Measurements from ENCODE around the gene IRX1. TPM values are rescaled to one million over a fixed set of nuclear protein-coding genes. Genes with fewer than 3 reads are reported as not detected.
A peak's percentile ranks its signal among the peaks of the same experiment; 100 is the strongest.

The IRX1 gene
- total RNA-seq, 1 donor = 1.4 TPM

- no peak overlapping the region for H3K4me2 ChIP-seq (ENCODE audit: insufficient read depth, low read length)
- no peak for TF ChIP-seq CTCF (IDR thresholded peaks at IDR 0.05; ENCODE audit: extremely low read depth, low read depth, low read length)
- no peaks in the 10 kb centered on the region for H3K36me3 ChIP-seq (ENCODE audit: insufficient read depth, low read length)
- H3K9me3 ChIP-seq (ENCODE audit: low read depth, low read length) = no peaks in the 10 kb centered on the region
- no peak overlapping the region for H3K27ac ChIP-seq (ENCODE audit: low read depth, low read length)
- DNase-seq (ENCODE audit: insufficient read length, low spot score, missing footprints) = peak; percentile 77
- H2AFZ ChIP-seq (ENCODE audit: low read length) = no peak overlapping the region
- peaks cover 10% of the 10 kb centered on the region for H3K27me3 ChIP-seq (ENCODE audit: insufficient read depth, low read length)
- no peaks in the 10 kb centered on the region for H4K20me1 ChIP-seq (ENCODE audit: insufficient read depth, low read length)
- H3K4me1 ChIP-seq (ENCODE audit: insufficient read depth, low read length) = no peaks in the 10 kb centered on the region
- no peak overlapping the region for H3K4me3 ChIP-seq (ENCODE audit: insufficient read depth, low read length)
- no peaks in the 10 kb centered on the region for H3K79me2 ChIP-seq (ENCODE audit: insufficient read depth, low read length)
Measured at GRCh38 chr5:3601911-3602782, 6.5 kb downstream of the IRX1 start.

- Histone ChIP-seq H3K4me3 (ENCODE audit: insufficient read depth, low read length) (no peak overlapping the region), H4K20me1 (ENCODE audit: insufficient read depth, low read length) (no peaks in the 10 kb centered on the region), H3K27me3 (ENCODE audit: insufficient read depth, low read length) (peaks cover 10% of the 10 kb centered on the region), H3K79me2 (ENCODE audit: insufficient read depth, low read length) (no peaks in the 10 kb centered on the region), H3K27ac (ENCODE audit: low read depth, low read length) (no peak overlapping the region), H3K4me2 (ENCODE audit: insufficient read depth, low read length) (no peak overlapping the region), H3K36me3 (ENCODE audit: insufficient read depth, low read length) (no peaks in the 10 kb centered on the region), H3K9me3 (ENCODE audit: low read depth, low read length) (no peaks in the 10 kb centered on the region), H2AFZ (ENCODE audit: low read length) (no peak overlapping the region), H3K4me1 (ENCODE audit: insufficient read depth, low read length) (no peaks in the 10 kb centered on the region)
- DNase-seq (ENCODE audit: insufficient read length, low spot score, missing footprints) = peak; percentile 94
- peak; percentile 37 for TF ChIP-seq CTCF (IDR thresholded peaks at IDR 0.05; ENCODE audit: extremely low read depth, low read depth, low read length)
Measured at GRCh38 chr5:3602785-3603502, 7.3 kb downstream of the IRX1 start.

- no peak for TF ChIP-seq CTCF (IDR thresholded peaks at IDR 0.05; ENCODE audit: extremely low read depth, low read depth, low read length)
- DNase-seq (ENCODE audit: insufficient read length, low spot score, missing footprints) = no peak
- Histone ChIP-seq H3K36me3 (ENCODE audit: insufficient read depth, low read length) (no peaks in the 10 kb centered on the region), H3K79me2 (ENCODE audit: insufficient read depth, low read length) (no peaks in the 10 kb centered on the region), H3K27ac (ENCODE audit: low read depth, low read length) (no peak overlapping the region), H3K4me3 (ENCODE audit: insufficient read depth, low read length) (no peak overlapping the region), H2AFZ (ENCODE audit: low read length) (no peak overlapping the region), H3K27me3 (ENCODE audit: insufficient read depth, low read length) (peaks cover 10% of the 10 kb centered on the region), H3K4me2 (ENCODE audit: insufficient read depth, low read length) (no peak overlapping the region), H3K9me3 (ENCODE audit: low read depth, low read length) (no peaks in the 10 kb centered on the region), H4K20me1 (ENCODE audit: insufficient read depth, low read length) (no peaks in the 10 kb centered on the region), H3K4me1 (ENCODE audit: insufficient read depth, low read length) (no peaks in the 10 kb centered on the region)
Measured at GRCh38 chr5:3604501-3604900, 8.9 kb downstream of the IRX1 start.
